Fibroblast of villous mesenchyme (primary cell): ENCODE data around the gene SCAMP1. TPM values are rescaled to one million over a fixed set of nuclear protein-coding genes. Genes with fewer than 3 reads are reported as not detected.

Source experiments
- DNase-seq: peaks from one replicate; pipeline ENCODE4 v3.0.0-alpha.2; 2010; ENCODE audit warnings: low read depth
- H3K4me3 ChIP-seq: 2 replicates; pipeline ENCODE4 v1.5.1; 2011; ENCODE audit warnings: low read depth, mild to moderate bottlenecking, low read length
- total RNA-seq: library from RNA; depleted of rRNA; stranded (reverse); fragments of >200 nt; gene quantifications from 2 replicates; pipeline ENCODE4 v1.2.3, GENCODE V29; 2012
- TF ChIP-seq, protein P1 (sequence below): IDR thresholded peaks from 2 replicates; pipeline ENCODE4 v1.5.1; 2012; ENCODE audit warnings: low read depth, mild to moderate bottlenecking, low read length; ENCODE audit not compliant: insufficient read depth

Gene SCAMP1
- total RNA-seq, 1 donor: 61.7 TPM

DNA sequence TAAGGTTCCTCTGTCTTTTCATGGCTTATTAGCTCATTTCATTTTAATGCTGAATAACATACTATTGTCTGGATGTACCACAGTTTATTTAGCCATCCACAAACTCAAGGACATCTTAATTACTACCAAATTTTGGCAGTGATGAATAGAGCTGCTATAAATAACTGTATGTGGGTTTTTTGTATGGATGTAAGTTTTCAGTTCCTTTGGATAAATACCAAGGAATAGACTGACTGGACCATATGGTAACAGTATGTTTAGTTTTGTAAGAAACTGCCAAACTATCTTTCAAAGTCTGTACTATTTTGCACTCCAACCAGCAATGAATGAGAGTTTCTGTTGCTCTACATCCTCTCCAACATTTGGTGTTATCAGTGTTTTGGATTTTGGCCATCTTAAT, 38.7 kb downstream of the SCAMP1 start:
- no peak overlapping the region for H3K4me3 ChIP-seq
- TF ChIP-seq, protein P1, sequence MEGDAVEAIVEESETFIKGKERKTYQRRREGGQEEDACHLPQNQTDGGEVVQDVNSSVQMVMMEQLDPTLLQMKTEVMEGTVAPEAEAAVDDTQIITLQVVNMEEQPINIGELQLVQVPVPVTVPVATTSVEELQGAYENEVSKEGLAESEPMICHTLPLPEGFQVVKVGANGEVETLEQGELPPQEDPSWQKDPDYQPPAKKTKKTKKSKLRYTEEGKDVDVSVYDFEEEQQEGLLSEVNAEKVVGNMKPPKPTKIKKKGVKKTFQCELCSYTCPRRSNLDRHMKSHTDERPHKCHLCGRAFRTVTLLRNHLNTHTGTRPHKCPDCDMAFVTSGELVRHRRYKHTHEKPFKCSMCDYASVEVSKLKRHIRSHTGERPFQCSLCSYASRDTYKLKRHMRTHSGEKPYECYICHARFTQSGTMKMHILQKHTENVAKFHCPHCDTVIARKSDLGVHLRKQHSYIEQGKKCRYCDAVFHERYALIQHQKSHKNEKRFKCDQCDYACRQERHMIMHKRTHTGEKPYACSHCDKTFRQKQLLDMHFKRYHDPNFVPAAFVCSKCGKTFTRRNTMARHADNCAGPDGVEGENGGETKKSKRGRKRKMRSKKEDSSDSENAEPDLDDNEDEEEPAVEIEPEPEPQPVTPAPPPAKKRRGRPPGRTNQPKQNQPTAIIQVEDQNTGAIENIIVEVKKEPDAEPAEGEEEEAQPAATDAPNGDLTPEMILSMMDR: no peak
- no peak for DNase-seq

DNA sequence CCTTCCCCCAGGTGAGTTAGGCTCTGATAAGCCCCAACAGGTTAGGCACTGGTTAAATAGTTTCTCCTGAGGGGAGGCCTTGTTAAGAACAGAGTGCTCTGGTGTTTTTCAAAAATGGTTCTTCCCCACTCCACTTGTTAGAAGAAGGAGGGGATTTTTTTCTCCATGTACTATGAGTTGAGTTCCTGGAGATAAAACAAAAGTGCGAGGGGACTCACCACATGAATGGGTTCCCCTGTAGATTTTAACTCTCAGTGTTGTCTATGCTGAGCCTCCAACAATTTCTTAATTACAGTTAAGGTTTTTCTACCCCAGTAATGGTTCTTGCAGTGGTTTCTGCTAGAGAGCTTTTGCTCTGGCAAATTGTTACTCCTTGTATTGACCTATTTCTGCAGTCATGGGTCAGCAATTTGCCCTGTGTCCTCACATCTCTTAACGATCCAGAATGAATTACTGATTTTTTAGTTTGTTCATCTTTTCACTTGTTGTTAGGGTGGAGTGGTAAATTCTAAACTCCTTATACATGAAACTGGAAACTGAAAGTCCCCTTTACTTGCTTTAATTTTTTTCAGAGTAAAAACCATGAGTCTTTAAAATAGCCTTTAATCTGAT, 44.4 kb downstream of the SCAMP1 start:
- H3K4me3 ChIP-seq: no peak overlapping the region
- DNase-seq: peak; percentile 13
- TF ChIP-seq, protein P1: no peak

DNA sequence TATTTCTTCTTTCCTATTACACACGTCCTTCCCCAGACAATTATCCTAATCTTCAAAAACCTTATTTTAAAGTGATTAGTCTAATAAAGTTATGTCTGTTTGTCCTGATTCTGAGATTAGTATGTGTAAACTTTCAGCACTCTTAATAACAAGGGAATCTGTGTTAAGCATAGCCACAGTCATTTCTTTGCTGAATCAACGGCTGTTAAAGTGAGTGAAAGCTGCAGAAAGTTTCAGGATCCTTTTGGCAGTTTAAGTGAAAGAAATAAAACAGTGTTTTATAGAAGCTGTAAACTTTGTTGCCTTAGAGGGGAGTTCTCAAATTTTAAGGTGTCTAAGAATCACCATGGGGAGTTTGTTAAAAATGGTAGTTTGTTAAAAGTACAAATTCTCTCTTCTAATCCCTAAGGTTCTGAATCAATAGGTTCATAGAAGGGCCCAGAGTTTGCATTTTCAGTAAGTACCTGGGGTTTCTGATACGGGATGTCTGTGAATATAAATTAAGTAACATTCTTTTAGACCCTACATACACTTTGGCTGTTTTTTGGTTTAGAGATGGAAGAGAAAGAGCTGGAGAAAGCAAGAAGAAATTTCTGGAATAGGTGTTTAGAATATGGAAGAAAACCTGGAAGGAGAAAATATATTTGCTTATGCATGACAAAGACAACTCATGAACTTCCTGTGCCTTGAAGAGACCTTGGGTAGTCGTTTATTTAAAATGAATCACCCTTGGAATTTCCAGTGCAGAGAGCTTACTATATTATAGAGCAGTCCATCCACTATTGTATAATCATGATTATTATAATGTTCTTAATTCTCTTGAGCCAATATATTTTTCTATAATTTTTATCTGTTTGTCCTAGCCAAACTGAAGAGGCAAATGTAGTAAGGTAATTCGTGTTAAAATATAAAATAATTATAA, 45.7 kb downstream of the SCAMP1 start:
- no peak overlapping the region for H3K4me3 ChIP-seq
- DNase-seq: peak; percentile 24
- TF ChIP-seq, protein P1: no peak

DNA sequence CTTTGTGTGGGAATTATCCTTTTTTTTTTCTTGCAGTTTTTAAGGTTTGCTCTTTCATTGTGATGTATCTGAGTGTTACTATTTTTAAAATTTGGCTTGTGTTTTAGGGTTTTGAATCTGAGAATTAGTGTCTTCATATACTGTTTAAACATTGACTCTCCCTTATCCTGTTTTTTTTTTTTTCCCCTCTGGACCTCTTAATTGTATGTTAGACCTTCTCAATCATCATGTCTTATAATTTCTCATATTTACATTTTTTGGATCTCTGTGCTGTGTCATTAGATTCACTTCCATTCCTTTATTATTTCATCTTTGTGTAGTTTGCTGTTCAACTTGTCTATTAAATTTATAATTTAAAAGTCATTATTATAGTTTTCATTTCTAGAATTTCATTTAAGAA, 47.0 kb downstream of the SCAMP1 start:
- H3K4me3 ChIP-seq: no peak overlapping the region
- DNase-seq: no peak
- TF ChIP-seq, protein P1: no peak

DNA sequence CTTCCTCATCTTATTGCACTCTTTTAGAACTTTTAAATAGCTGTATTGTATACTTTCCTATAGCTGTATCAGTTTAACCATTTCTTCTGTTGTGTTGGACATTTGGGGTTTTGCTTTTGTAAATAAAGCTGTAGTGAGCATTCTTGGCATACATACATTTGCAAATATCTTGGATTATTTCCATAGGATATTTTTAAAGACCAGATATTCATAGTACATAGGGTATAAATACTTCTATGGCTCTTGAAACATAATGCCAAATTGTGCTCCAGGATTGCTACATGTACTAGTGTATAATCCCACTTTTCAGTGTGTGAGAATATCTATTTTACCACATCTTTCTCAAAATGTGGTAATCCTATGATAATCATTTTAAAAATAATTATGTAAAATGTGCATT, 51.2 kb downstream of the SCAMP1 start:
- no peak overlapping the region for H3K4me3 ChIP-seq
- no peak for DNase-seq
- TF ChIP-seq, protein P1: no peak

DNA sequence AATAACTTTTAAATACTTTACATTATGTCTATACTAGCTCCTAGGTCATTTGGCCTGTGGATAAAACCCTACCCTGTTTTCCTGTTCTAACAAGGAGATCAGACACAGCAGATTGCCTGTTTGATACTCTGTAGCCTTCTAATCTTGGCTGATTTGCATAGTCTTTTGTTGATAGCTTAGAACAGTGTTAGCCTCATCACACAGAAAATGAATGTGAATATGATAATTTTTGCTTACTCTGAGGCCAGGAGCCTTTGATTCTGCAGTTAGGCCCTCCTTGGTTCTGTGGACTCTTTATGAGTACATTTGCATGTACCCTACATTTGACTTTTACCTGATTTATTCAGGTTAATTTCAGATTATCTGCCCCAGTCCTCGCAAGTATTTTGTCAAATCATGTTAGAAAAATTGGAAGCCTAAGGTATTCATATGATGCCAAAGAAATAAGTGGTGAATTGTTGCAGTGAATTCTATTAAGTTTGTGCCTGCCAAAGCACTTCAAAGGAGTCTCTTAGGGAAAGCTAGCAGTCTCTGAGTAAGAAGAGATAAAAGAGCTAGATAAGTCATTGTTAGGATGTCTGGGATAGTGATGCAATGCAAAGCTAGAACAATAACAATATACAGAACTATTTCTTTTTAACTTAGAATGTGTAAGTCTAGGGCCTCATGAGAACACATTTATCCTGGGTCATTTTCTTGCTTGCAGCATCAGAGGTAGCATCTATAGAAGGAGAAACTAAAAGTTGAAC, 56.4 kb downstream of the SCAMP1 start:
- H3K4me3 ChIP-seq: no peak overlapping the region
- DNase-seq: peak; percentile 33

More for the DNA sequence above, 56.4 kb downstream of the SCAMP1 start:
- TF ChIP-seq, protein P1: no peak
